ENCODE results near the gene C5orf47.

Gene C5orf47

GRCh38 chr5:174044466-174045254 lies 55.7 kb downstream of the C5orf47 start:
- no peak for DNase-seq (ENCODE audit: low spot score)

- DNase-seq (ENCODE audit: low spot score) = peak; percentile 59
Observed at GRCh38 chr5:174045470-174046025, 56.6 kb downstream of the C5orf47 start, which contains the start of gene NSG2. NSG2 (plus strand) TSS chr5:174045706; CDS start chr5:174046756, 1,050 bp downstream.

- no peak for DNase-seq (ENCODE audit: low spot score)
Observed at GRCh38 chr5:174046558-174046957, 57.6 kb downstream of the C5orf47 start.

- DNase-seq (ENCODE audit: low spot score) = no peak
Observed at GRCh38 chr5:174047472-174048099, 58.6 kb downstream of the C5orf47 start.

GRCh38 chr5:174052636-174053035 lies 63.7 kb downstream of the C5orf47 start:
- DNase-seq (ENCODE audit: low spot score) = no peak

GRCh38 chr5:174053905-174054304 lies 64.9 kb downstream of the C5orf47 start:
- no peak for DNase-seq (ENCODE audit: low spot score)

Data from AG08396 (cell line).